Thyroid gland (tissue), 4 donors: ENCODE results near the gene SDHA.

Experiments used
- POLR2A ChIP-seq, 2 donors: fragments of 450-650 bp; IDR thresholded peaks; one replicate each; pipeline ENCODE4 v1.6.1; 2017; ENCODE audit warnings: antibody characterized with exemption in 2 of 2, mild to moderate bottlenecking in 2 of 2, moderate library complexity in 1 of 2
- TF ChIP-seq, protein P1 (sequence below), 6 experiments: fragments of 200-600 bp in 3 of 6; fragments of 450-650 bp in 3 of 6; sonication (generic) in 3 of 6; IDR thresholded peaks; one replicate each; pipeline ENCODE4 v1.5.1; 2016 to 2019; ENCODE audit warnings: antibody characterized with exemption in 6 of 6, mild to moderate bottlenecking in 2 of 6, inconsistent platforms in 1 of 6, moderate library complexity in 1 of 6

DNA sequence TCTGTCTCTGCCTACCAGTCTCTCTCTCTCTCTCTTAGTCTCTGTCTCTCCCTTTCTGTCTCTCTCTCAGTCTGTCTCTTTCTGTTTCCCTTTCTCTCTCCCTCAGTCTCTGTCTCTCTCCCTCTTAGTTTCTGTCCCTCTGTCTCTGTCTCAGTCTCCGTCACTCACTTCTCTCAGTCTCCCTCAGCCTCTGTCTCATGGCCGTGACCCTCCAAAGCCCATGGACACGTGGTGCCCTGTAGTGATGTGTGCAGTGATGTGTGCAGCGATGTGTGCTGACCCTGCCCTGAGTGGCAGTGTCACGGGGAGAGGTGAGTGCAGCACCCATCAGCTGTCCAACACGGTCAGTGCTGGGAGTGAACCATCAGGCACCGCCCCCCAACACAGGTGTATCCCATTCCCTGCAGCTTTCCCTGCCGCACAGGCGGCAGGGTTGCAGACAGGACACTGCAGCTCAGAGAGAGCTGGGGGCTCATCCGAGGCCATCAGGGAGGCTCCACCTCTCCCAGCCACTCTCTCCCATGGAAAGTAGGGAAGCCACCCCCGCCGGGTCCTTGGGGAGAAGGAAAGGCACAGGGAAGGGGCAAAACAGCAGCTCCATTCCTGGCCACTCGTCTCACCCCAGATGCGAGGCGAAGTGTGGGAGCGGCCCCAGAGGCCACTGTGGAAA lies 27.6 kb upstream of the SDHA start:
- TF ChIP-seq, protein P1, sequence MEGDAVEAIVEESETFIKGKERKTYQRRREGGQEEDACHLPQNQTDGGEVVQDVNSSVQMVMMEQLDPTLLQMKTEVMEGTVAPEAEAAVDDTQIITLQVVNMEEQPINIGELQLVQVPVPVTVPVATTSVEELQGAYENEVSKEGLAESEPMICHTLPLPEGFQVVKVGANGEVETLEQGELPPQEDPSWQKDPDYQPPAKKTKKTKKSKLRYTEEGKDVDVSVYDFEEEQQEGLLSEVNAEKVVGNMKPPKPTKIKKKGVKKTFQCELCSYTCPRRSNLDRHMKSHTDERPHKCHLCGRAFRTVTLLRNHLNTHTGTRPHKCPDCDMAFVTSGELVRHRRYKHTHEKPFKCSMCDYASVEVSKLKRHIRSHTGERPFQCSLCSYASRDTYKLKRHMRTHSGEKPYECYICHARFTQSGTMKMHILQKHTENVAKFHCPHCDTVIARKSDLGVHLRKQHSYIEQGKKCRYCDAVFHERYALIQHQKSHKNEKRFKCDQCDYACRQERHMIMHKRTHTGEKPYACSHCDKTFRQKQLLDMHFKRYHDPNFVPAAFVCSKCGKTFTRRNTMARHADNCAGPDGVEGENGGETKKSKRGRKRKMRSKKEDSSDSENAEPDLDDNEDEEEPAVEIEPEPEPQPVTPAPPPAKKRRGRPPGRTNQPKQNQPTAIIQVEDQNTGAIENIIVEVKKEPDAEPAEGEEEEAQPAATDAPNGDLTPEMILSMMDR (IDR thresholded peaks at IDR 0.05), result no peak
- no peak for TF ChIP-seq POLR2A (IDR thresholded peaks at IDR 0.05)
